ENCODE measurements around the gene GNS. TPM values are rescaled to one million over a fixed set of nuclear protein-coding genes. Genes with fewer than 3 reads are reported as not detected.

Gene GNS
- total and polyA plus RNA-seq, 10 of the 15 experiments (the other 5 are each of a cell fraction or from before 2014, with no cell fraction given) = 4.1 to 33.8 (median 19.1) TPM

GRCh38 chr12:64687816-64688215 is 71.4 kb downstream of the GNS start:
- Histone ChIP-seq H3K4me3 (no peak overlapping the region), H3K4me1 (ENCODE audit: control insufficient read depth, insufficient read depth, low read length) (no peaks in the 10 kb centered on the region)
- SMC1A ChIA-PET (ENCODE audit: uncharacterized antibody, unreplicated experiment) = no interaction called here

More at GRCh38 chr12:64687816-64688215, 71.4 kb downstream of the GNS start:
- 69% methylated on average over 5 of the region's 5 CpGs for WGBS (ENCODE audit: insufficient coverage, insufficient replicate concordance, low lambda C conversion rate, missing lambda C conversion rate)
- ChIA-PET CTCF (interaction anchor here (1.9 to 2.1 kb wide), 2 partner anchors 10 to 78 kb away, joined by 8 read pairs; no protein-coding TSS in a partner anchor), RAD21 (ENCODE audit: unreplicated experiment) (no interaction called here), POLR2A (interaction anchor here (0.5 to 0.6 kb wide), 2 partner anchors 22 to 164 kb away, joined by 3 to 6 read pairs; no protein-coding TSS in a partner anchor)
- intact Hi-C loops (cut with micrococcal nuclease; ENCODE audit: unreplicated experiment) (no loop called here), in situ Hi-C loops (cut with MboI) (no loop called here)
- FAIRE-seq = no peak
- H3K27me3 ChIP-seq (replicated peaks in 1 of 2; ENCODE audit: control insufficient read depth in 2 of 2, insufficient read depth in 2 of 2, low read length in 1 of 2) = no peaks in the 10 kb centered on the region
- no peak for ATAC-seq
- H3K9ac ChIP-seq (ENCODE audit: control insufficient read depth, insufficient read depth, low read length) = no peak overlapping the region
- BruUV-seq (replicated peaks) = no TSS peak
- H3K36me3 ChIP-seq (ENCODE audit: control insufficient read depth in 2 of 2, insufficient read depth in 2 of 2, low read length in 1 of 2) = peaks cover 3 to 22% of the 10 kb centered on the region in 2 experiments
- DNase-seq (ENCODE audit: low read depth, low spot score) = no peak
- H3K79me2 ChIP-seq (ENCODE audit: control insufficient read depth, insufficient read depth, low read length) = peaks cover 12% of the 10 kb centered on the region
- no peak overlapping the region for H3K4me2 ChIP-seq (ENCODE audit: control insufficient read depth, insufficient read depth)
- no peak overlapping the region for H3K27ac ChIP-seq (ENCODE audit: control insufficient read depth, insufficient read depth)
- TF ChIP-seq CHD4 (IDR thresholded peaks at IDR 0.05) = no peak
- TF ChIP-seq JUND (IDR thresholded peaks at IDR 0.05; ENCODE audit: low read depth, low read length) = no peak
- no peak for TF ChIP-seq E4F1 (IDR thresholded peaks at IDR 0.05; ENCODE audit: borderline replicate concordance, partially characterized antibody)
- no peak for TF ChIP-seq USF1 (IDR thresholded peaks at IDR 0.05; ENCODE audit: borderline replicate concordance, extremely low read length, insufficient read depth, low read depth, low read length)
- H4K20me1 ChIP-seq (ENCODE audit: control insufficient read depth, insufficient read depth) = no peaks in the 10 kb centered on the region
- no peak overlapping the region for H2AFZ ChIP-seq (ENCODE audit: control insufficient read depth, low read depth, low read length)
- H3K9me3 ChIP-seq (replicated peaks; ENCODE audit: control insufficient read depth, insufficient read depth, low read length) = no peaks in the 10 kb centered on the region

Measured in GM12878 (cell line).